ENCODE measurements around the gene PTPN1. TPM values are rescaled to one million over a fixed set of nuclear protein-coding genes. Genes with fewer than 3 reads are reported as not detected.

The PTPN1 gene
- total RNA-seq, 1 experiment from 2014 or later, result 63.0 TPM

- H3K27ac Mint-ChIP-seq (ENCODE audit: low read depth, unreplicated experiment), result peak overlapping the region; percentile 76
- intact Hi-C loops (cut with micrococcal nuclease), result no loop called here
- POLR2A ChIA-PET, result interaction anchor here (1.0 to 5.7 kb wide), 6 partner anchors 12 to 387 kb away, joined by 4 to 33 read pairs (median 14); partner anchors contain the start of gene PTPN1
- no peak for DNase-seq (ENCODE audit: unreplicated experiment)
- H3K9me3 Mint-ChIP-seq (ENCODE audit: unreplicated experiment), result no peaks in the 10 kb centered on the region
- H3K4me1 Mint-ChIP-seq (ENCODE audit: insufficient read depth, unreplicated experiment), result peaks cover 25% of the 10 kb centered on the region
- CTCF ChIA-PET, result interaction anchor here (0.6 to 6.0 kb wide), 11 partner anchors 12 to 424 kb away, joined by 3 to 40 read pairs (median 9); no protein-coding TSS in a partner anchor
- TF ChIP-seq CTCF (IDR thresholded peaks at IDR 0.05; ENCODE audit: unreplicated experiment), result no peak
- H3K4me3 Mint-ChIP-seq (ENCODE audit: unreplicated experiment), result no peak overlapping the region
- BruUV-seq (replicated peaks), result no TSS peak
- H3K36me3 Mint-ChIP-seq (ENCODE audit: insufficient read depth, unreplicated experiment), result peaks cover 78% of the 10 kb centered on the region
- H3K27me3 Mint-ChIP-seq (ENCODE audit: insufficient read depth, unreplicated experiment), result no peaks in the 10 kb centered on the region
These were observed 63.9 kb downstream of the PTPN1 start for GRCh38 chr20:50574108-50574507.

GRCh38 chr20:50574586-50574985 is 64.4 kb downstream of the PTPN1 start:
- ChIA-PET CTCF (interaction anchor here (0.6 to 6.0 kb wide), 13 partner anchors 12 to 424 kb away, joined by 3 to 40 read pairs (median 9); partner anchors contain the start of gene PTPN1), POLR2A (interaction anchor here (0.6 to 5.7 kb wide), 9 partner anchors 11 to 153 kb away, joined by 3 to 33 read pairs (median 4); partner anchors contain the start of gene PTPN1)
- intact Hi-C loops (cut with micrococcal nuclease), result no loop called here

GRCh38 chr20:50575865-50576720 is 65.9 kb downstream of the PTPN1 start:
- CTCF ChIA-PET, result interaction anchor here (0.6 to 6.0 kb wide), 32 partner anchors 9 to 390 kb away, joined by 3 to 40 read pairs (median 4); partner anchors contain the start of gene PTPN1
- TF ChIP-seq CTCF (IDR thresholded peaks at IDR 0.05; ENCODE audit: unreplicated experiment), result peak; percentile 56
- H3K27me3 Mint-ChIP-seq (ENCODE audit: insufficient read depth, unreplicated experiment), result no peaks in the 10 kb centered on the region
- intact Hi-C loops (cut with micrococcal nuclease), result loop anchor here (1.0 kb wide), 2 partner anchors 92 to 390 kb away; no protein-coding TSS in a partner anchor
- H3K9me3 Mint-ChIP-seq (ENCODE audit: unreplicated experiment), result no peaks in the 10 kb centered on the region
- no TSS peak for BruUV-seq (replicated peaks)
- peak; percentile 63 for DNase-seq (ENCODE audit: unreplicated experiment)
- H3K36me3 Mint-ChIP-seq (ENCODE audit: insufficient read depth, unreplicated experiment), result peaks cover 87% of the 10 kb centered on the region
- POLR2A ChIA-PET, result interaction anchor here (0.6 to 5.7 kb wide), 11 partner anchors 11 to 390 kb away, joined by 3 to 33 read pairs (median 4); partner anchors contain the start of gene PTPN1
- H3K4me3 Mint-ChIP-seq (ENCODE audit: unreplicated experiment), result no peak overlapping the region
- H3K4me1 Mint-ChIP-seq (ENCODE audit: insufficient read depth, unreplicated experiment), result peaks cover 21% of the 10 kb centered on the region
- no peak overlapping the region for H3K27ac Mint-ChIP-seq (ENCODE audit: low read depth, unreplicated experiment)

More at GRCh38 chr20:50574586-50574985, 64.4 kb downstream of the PTPN1 start:
- TF ChIP-seq CTCF (IDR thresholded peaks at IDR 0.05; ENCODE audit: unreplicated experiment), result no peak
- H3K4me1 Mint-ChIP-seq (ENCODE audit: insufficient read depth, unreplicated experiment), result peaks cover 21% of the 10 kb centered on the region
- H3K4me3 Mint-ChIP-seq (ENCODE audit: unreplicated experiment), result no peak overlapping the region
- H3K27me3 Mint-ChIP-seq (ENCODE audit: insufficient read depth, unreplicated experiment), result no peaks in the 10 kb centered on the region
- H3K9me3 Mint-ChIP-seq (ENCODE audit: unreplicated experiment), result no peaks in the 10 kb centered on the region
- peak overlapping the region; percentile 76 for H3K27ac Mint-ChIP-seq (ENCODE audit: low read depth, unreplicated experiment)
- BruUV-seq (replicated peaks), result no TSS peak
- no peak for DNase-seq (ENCODE audit: unreplicated experiment)
- H3K36me3 Mint-ChIP-seq (ENCODE audit: insufficient read depth, unreplicated experiment), result peaks cover 78% of the 10 kb centered on the region

All from MCF 10A (cell line).